Endothelial cell (in vitro differentiated cells): Measurements from ENCODE around the gene DACT2. TPM values are rescaled to one million over a fixed set of nuclear protein-coding genes. Genes with fewer than 3 reads are reported as not detected.
"Not testable (repeated sequence)": the region's sequence is repeated elsewhere in the genome, so short reads cannot be mapped to it uniquely, and the experiment has no call there.

ENCODE experiments used
- DNase-seq: peaks from one replicate; pipeline ENCODE4 v3.0.0; 2021; ENCODE audit warnings: low spot score
- H3K27ac Mint-ChIP-seq: one replicate; pipeline ENCODE4 v1.8.0; 2021; ENCODE audit warnings: mixed read lengths, inconsistent platforms; ENCODE audit not compliant: unreplicated experiment
- H3K27me3 Mint-ChIP-seq: one replicate; pipeline ENCODE4 v1.8.0; 2021; ENCODE audit warnings: mild to moderate bottlenecking, moderate library complexity, mixed read lengths, inconsistent platforms; ENCODE audit not compliant: unreplicated experiment
- H3K36me3 Mint-ChIP-seq: one replicate; pipeline ENCODE4 v1.8.0; 2021; ENCODE audit warnings: mild to moderate bottlenecking, low read depth, mixed read lengths, inconsistent platforms; ENCODE audit not compliant: unreplicated experiment
- H3K4me1 Mint-ChIP-seq: one replicate; pipeline ENCODE4 v1.8.0; 2021; ENCODE audit warnings: mild to moderate bottlenecking, mixed read lengths, inconsistent platforms; ENCODE audit not compliant: unreplicated experiment
- H3K4me3 Mint-ChIP-seq: one replicate; pipeline ENCODE4 v1.8.0; 2021; ENCODE audit warnings: mild to moderate bottlenecking, mixed read lengths, inconsistent platforms; ENCODE audit not compliant: unreplicated experiment
- H3K9me3 Mint-ChIP-seq: one replicate; pipeline ENCODE4 v1.8.0; 2021; ENCODE audit warnings: mixed read lengths, inconsistent platforms; ENCODE audit not compliant: unreplicated experiment
- CTCF ChIP-seq: fragments of 200-600 bp; sonication (generic); IDR thresholded peaks from one replicate; pipeline ENCODE4 v1.5.0; 2021; ENCODE audit warnings: antibody characterized with exemption; ENCODE audit not compliant: unreplicated experiment
- total RNA-seq: library from RNA; stranded (reverse); fragmentation: NEBNext Ultra II Directional; extraction: Animal tissue kit (Norgen Biotek cat#: 25700); gene quantifications from one replicate; pipeline ENCODE4 v1.2.1, GENCODE V29; 2021; ENCODE audit not compliant: unreplicated experiment

Gene DACT2
- total RNA-seq, 1 donor from 2014 or later, result 0.23 TPM

- no peak for DNase-seq
- no peak for TF ChIP-seq CTCF
- no peaks in the 10 kb centered on the region for H3K9me3 Mint-ChIP-seq
- no peak overlapping the region for H3K27ac Mint-ChIP-seq
- peaks cover 4% of the 10 kb centered on the region for H3K4me1 Mint-ChIP-seq
- H3K36me3 Mint-ChIP-seq, result no peaks in the 10 kb centered on the region
- H3K27me3 Mint-ChIP-seq, result peaks cover 17% of the 10 kb centered on the region
- no peak overlapping the region for H3K4me3 Mint-ChIP-seq
Observed at GRCh38 chr6:168281826-168282225, 37.8 kb downstream of the DACT2 start.

DNA sequence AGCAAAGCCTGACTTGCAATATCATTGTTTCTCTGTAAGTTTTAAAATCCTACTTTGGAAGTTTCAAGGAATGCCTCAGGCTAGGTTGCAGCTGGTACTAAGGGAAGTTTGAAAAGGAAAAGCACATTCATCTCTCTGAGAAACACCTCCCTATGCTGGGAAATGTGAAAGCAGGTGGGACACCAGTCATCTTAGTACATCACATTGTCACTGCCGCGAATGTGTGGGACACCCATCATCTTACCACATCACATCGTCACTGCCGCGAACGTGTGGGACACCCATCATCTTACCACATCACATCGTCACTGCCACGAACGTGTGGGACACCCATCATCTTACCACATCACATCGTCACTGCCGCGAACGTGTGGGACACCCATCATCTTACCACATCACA lies 38.3 kb downstream of the DACT2 start:
- H3K27me3 Mint-ChIP-seq, result peaks cover 17% of the 10 kb centered on the region
- not testable (repeated sequence) for H3K27ac Mint-ChIP-seq, H3K9me3 Mint-ChIP-seq, DNase-seq, H3K36me3 Mint-ChIP-seq, H3K4me3 Mint-ChIP-seq, H3K4me1 Mint-ChIP-seq

DNA sequence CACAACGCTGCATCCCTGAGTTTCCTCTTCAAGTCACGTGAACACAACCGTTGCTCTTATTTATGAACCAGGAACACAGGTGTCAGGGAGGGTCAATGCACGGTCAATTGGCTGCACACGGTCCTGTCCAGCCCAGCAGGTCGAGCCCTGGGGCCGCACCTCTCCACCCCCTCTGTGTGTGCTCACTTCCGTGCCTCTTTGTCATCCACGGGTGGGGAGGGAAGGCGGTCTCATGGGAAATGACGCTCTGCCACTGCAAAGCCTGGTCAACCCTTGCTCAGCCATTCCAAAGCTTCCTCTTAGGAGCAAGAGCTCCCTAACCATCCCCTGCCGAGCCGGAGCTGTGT lies 38.7 kb downstream of the DACT2 start:
- H3K9me3 Mint-ChIP-seq, result no peaks in the 10 kb centered on the region
- H3K27ac Mint-ChIP-seq, result no peak overlapping the region
- H3K36me3 Mint-ChIP-seq, result no peaks in the 10 kb centered on the region
- peaks cover 4% of the 10 kb centered on the region for H3K4me1 Mint-ChIP-seq
- no peak for TF ChIP-seq CTCF
- no peak for DNase-seq
- H3K4me3 Mint-ChIP-seq, result no peak overlapping the region
- H3K27me3 Mint-ChIP-seq, result peaks cover 17% of the 10 kb centered on the region

DNA sequence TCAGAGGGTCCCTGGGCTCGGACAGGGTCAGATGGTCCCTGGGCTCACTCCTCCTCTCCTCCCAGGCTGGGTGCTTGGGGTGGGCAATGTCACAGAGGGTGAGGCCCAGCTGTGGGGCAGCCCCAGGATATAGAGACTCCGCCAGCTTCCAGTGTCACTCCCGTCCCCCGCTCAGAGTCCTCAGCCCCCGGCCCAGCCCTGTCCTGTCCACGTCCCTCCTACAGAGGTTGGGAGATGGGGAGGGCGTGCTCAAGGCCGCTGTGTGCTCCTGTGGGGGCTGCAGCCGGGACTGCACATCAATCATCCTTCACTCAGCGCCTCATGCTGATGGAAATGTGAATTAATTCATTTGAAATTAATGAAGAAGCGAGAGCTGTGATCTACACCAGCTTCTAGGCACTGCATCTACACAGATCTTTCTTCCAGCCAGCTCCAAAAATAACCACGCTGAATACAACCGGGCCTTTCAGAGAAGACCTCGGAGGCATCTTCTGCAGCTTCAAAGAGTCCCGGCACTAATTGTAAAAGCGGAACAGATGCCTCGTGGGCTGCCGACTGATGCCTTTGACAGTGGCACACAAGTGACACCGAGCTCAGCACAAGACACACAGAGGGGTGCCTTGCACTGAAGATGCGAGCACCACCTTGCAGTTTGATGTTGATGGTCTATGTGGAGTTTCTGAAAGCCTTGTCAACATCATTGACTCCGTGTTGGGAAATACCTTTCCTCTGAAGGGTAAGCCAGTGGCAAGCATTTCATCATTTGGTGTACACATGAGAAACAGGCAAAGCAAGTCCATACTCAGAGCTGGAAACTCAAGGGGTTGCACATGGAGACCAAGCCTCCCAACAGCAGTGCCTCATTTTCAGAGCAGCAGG lies 39.3 kb downstream of the DACT2 start:
- DNase-seq, result no peak
- H3K4me3 Mint-ChIP-seq, result no peak overlapping the region
- no peaks in the 10 kb centered on the region for H3K36me3 Mint-ChIP-seq
- no peak for TF ChIP-seq CTCF
- H3K9me3 Mint-ChIP-seq, result no peaks in the 10 kb centered on the region
- H3K4me1 Mint-ChIP-seq, result peaks cover 9% of the 10 kb centered on the region
- peaks cover 17% of the 10 kb centered on the region for H3K27me3 Mint-ChIP-seq
- no peak overlapping the region for H3K27ac Mint-ChIP-seq

DNA sequence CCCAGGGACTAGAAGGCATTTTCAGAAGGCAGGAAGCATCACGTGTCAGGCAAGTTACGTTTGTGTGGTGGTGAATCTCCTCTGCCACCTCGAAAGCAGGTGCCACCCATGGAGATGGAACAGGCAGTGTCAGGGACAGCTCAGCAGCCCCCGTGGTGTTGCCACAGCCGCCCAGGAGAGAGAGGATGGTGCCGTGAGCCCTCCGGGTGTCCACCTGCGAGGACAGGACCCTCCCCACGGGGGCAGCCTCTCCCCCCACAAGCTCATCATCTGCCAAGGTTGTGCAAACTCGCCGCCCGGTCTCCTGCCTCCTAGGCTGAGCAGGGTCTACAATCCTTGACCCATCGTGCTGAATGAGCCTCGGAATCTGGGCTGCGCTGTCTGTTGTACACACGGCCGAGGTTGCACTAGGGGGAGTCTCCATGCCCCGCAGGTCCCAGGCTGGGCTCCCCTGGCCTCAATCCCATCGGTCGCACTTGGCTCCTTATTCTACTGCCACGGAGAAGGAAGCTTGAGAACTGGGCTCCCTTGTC lies 40.1 kb downstream of the DACT2 start:
- DNase-seq, result no peak
- H3K27ac Mint-ChIP-seq, result no peak overlapping the region
- no peak overlapping the region for H3K4me3 Mint-ChIP-seq
- H3K27me3 Mint-ChIP-seq, result peaks cover 12% of the 10 kb centered on the region
- peaks cover 7% of the 10 kb centered on the region for H3K4me1 Mint-ChIP-seq
- no peak for TF ChIP-seq CTCF
- H3K36me3 Mint-ChIP-seq, result no peaks in the 10 kb centered on the region
- H3K9me3 Mint-ChIP-seq, result no peaks in the 10 kb centered on the region
